SU-DHL-6 (cell line): ENCODE results near the gene TGM2.

ENCODE experiments used
- H2AFZ ChIP-seq: fragments of 200-600 bp; sonication (generic); 2 replicates; pipeline ENCODE4 v1.6.1; 2014; ENCODE audit warnings: low read depth, mild to moderate bottlenecking, moderate library complexity, mixed read lengths, antibody characterized with exemption, low read length; ENCODE audit not compliant: severe bottlenecking
- H3F3A ChIP-seq: fragments of 200-600 bp; shearing (Covaris generic); 2 replicates; pipeline ENCODE4 v1.6.0; 2016; ENCODE audit warnings: antibody characterized with exemption, mild to moderate bottlenecking; ENCODE audit not compliant: insufficient read depth
- H3K27ac ChIP-seq: fragments of 200-600 bp; sonication (generic); 2 replicates; pipeline ENCODE4 v1.5.1; 2016; ENCODE audit warnings: low read depth, mild to moderate bottlenecking, low read length, moderate library complexity, mixed read lengths
- H3K27me3 ChIP-seq: fragments of 200-600 bp; sonication (generic), shearing (Covaris generic); 2 replicates; pipeline ENCODE4 v1.6.0; 2014; ENCODE audit warnings: mild to moderate bottlenecking, low read length
- H3K36me3 ChIP-seq: fragments of 200-600 bp; sonication (generic); 2 replicates; pipeline ENCODE4 v1.6.1; 2014; ENCODE audit warnings: mild to moderate bottlenecking, low read length, mixed read lengths
- H3K4me2 ChIP-seq: fragments of 300-600, 200-600 bp; shearing (Covaris generic), sonication (generic); 2 replicates; pipeline ENCODE4 v1.6.0; 2014; ENCODE audit warnings: low read length, low read depth, mild to moderate bottlenecking; ENCODE audit not compliant: poor library complexity, severe bottlenecking
- H3K4me3 ChIP-seq: fragments of 200-600 bp; sonication (generic); 2 replicates; pipeline ENCODE4 v1.5.1; 2014; ENCODE audit warnings: antibody characterized with exemption, low read length, mild to moderate bottlenecking, mixed read lengths; ENCODE audit not compliant: insufficient read depth, poor library complexity, severe bottlenecking
- H3K79me2 ChIP-seq: fragments of 200-600 bp; sonication (generic); 2 replicates; pipeline ENCODE4 v1.6.1; 2014; ENCODE audit warnings: mild to moderate bottlenecking, low read length, moderate library complexity; ENCODE audit not compliant: insufficient read depth
- H3K9ac ChIP-seq: fragments of 200-600 bp; sonication (generic); 2 replicates; pipeline ENCODE4 v1.7.0; 2014; ENCODE audit warnings: mild to moderate bottlenecking, low read length
- H3K9me2 ChIP-seq: fragments of 200-600 bp; sonication (generic); replicated peaks from 2 replicates; pipeline ENCODE4 v1.6.1; 2014; ENCODE audit warnings: low read length; ENCODE audit not compliant: insufficient read depth
- H3K9me3 ChIP-seq: fragments of 200-600 bp; sonication (generic); 2 replicates; pipeline ENCODE4 v1.6.1; 2014; ENCODE audit warnings: low read length, mixed read lengths; ENCODE audit not compliant: insufficient read depth
- H4K20me1 ChIP-seq: fragments of 200-600 bp; sonication (generic); 2 replicates; pipeline ENCODE4 v1.6.1; 2014; ENCODE audit warnings: low read depth, mild to moderate bottlenecking, antibody characterized with exemption, low read length, moderate library complexity, mixed read lengths
- EZH2phosphoT487 ChIP-seq: fragments of 200-600 bp; sonication (generic), shearing (Covaris generic); conservative IDR thresholded peaks from 2 replicates; pipeline ENCODE4 v1.6.1; 2018; ENCODE audit warnings: mild to moderate bottlenecking, antibody characterized with exemption, low read length, moderate library complexity, mixed read lengths
- TF ChIP-seq, protein P1 (sequence below): fragments of 200-600 bp; sonication (generic); IDR thresholded peaks from one replicate; pipeline ENCODE4 v1.5.1; 2017; ENCODE audit warnings: antibody characterized with exemption, mild to moderate bottlenecking, low read length, moderate library complexity; ENCODE audit not compliant: insufficient read depth, poor library complexity, severe bottlenecking

The TGM2 gene

DNA sequence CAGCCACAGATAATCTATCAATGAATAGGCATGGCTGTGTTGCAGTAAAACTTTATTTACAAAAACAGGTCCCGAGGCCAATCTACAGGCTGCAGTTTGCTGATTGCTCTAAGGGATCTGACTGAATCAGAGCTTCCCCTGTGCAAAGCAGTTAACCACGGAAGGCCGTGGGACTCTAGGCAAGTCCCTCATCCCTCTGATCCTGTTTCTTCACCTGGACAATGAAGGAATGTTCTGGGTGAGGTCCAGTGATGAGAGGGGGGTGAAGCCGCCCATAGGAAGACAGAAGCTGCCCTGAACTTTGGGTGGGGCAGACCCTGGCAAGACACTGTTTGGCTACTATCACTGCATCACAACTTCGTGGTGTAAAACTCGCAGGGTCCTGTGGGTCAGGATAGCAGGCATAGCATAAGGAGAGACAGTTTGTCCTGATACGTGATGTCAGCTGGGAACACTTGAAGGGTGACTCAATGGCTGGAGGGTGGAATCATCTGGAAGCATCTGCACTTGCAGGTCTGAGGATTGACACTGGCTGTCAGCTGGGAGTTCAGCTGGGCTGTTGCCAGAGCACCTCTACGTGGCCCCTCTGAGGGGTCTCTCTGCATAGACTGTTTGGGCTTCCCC, 33.3 kb upstream of the TGM2 start:
- Histone ChIP-seq H3K4me2 (no peak overlapping the region), H3K4me3 (no peak overlapping the region), H3K27ac (no peak overlapping the region), H3K27me3 (no peaks in the 10 kb centered on the region), H4K20me1 (no peaks in the 10 kb centered on the region), H3F3A (no peaks in the 10 kb centered on the region), H2AFZ (no peak overlapping the region), H3K36me3 (no peaks in the 10 kb centered on the region), H3K9me3 (no peaks in the 10 kb centered on the region), H3K79me2 (no peaks in the 10 kb centered on the region), H3K9me2 (no peaks in the 10 kb centered on the region), H3K9ac (no peak overlapping the region)
- no peak for TF ChIP-seq EZH2phosphoT487
- TF ChIP-seq, protein P1, sequence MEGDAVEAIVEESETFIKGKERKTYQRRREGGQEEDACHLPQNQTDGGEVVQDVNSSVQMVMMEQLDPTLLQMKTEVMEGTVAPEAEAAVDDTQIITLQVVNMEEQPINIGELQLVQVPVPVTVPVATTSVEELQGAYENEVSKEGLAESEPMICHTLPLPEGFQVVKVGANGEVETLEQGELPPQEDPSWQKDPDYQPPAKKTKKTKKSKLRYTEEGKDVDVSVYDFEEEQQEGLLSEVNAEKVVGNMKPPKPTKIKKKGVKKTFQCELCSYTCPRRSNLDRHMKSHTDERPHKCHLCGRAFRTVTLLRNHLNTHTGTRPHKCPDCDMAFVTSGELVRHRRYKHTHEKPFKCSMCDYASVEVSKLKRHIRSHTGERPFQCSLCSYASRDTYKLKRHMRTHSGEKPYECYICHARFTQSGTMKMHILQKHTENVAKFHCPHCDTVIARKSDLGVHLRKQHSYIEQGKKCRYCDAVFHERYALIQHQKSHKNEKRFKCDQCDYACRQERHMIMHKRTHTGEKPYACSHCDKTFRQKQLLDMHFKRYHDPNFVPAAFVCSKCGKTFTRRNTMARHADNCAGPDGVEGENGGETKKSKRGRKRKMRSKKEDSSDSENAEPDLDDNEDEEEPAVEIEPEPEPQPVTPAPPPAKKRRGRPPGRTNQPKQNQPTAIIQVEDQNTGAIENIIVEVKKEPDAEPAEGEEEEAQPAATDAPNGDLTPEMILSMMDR = no peak

- Histone ChIP-seq H3K9ac (no peak overlapping the region), H3K4me2 (no peak overlapping the region), H3K9me3 (no peaks in the 10 kb centered on the region), H3K27ac (no peak overlapping the region), H2AFZ (no peak overlapping the region), H3K4me3 (no peak overlapping the region), H3K9me2 (no peaks in the 10 kb centered on the region), H3K27me3 (no peaks in the 10 kb centered on the region), H4K20me1 (no peaks in the 10 kb centered on the region), H3F3A (no peaks in the 10 kb centered on the region), H3K79me2 (no peaks in the 10 kb centered on the region), H3K36me3 (no peaks in the 10 kb centered on the region)
- TF ChIP-seq EZH2phosphoT487 = no peak
- TF ChIP-seq, protein P1 = no peak
Measured at GRCh38 chr20:38197619-38198018, 32.5 kb upstream of the TGM2 start.

DNA sequence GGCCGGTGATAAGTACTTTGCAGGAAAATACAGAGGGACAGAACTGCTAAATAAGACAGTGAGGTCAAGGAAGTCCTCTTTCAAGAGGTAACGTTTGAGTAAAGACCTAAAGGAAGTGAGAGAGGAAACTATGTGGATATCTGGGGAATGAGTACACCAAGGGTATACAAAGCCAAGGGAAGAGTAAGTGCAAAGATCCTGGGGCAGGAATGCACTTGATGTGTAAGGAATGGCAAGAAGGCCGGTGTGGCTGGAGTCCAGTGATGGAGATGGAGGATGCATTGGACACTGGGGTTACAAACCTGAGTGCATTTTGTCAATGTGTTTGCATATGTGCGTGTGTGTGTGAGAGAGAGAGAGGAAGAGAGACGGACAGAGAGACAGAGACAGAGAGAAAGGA, 32.1 kb upstream of the TGM2 start:
- Histone ChIP-seq H3K9me2 (no peaks in the 10 kb centered on the region), H3K9ac (no peak overlapping the region), H3K79me2 (no peaks in the 10 kb centered on the region), H3K4me3 (no peak overlapping the region), H2AFZ (no peak overlapping the region), H3F3A (no peaks in the 10 kb centered on the region), H4K20me1 (no peaks in the 10 kb centered on the region), H3K4me2 (no peak overlapping the region), H3K36me3 (no peaks in the 10 kb centered on the region), H3K9me3 (no peaks in the 10 kb centered on the region), H3K27me3 (no peaks in the 10 kb centered on the region), H3K27ac (no peak overlapping the region)
- TF ChIP-seq, protein P1 = no peak
- no peak for TF ChIP-seq EZH2phosphoT487

DNA sequence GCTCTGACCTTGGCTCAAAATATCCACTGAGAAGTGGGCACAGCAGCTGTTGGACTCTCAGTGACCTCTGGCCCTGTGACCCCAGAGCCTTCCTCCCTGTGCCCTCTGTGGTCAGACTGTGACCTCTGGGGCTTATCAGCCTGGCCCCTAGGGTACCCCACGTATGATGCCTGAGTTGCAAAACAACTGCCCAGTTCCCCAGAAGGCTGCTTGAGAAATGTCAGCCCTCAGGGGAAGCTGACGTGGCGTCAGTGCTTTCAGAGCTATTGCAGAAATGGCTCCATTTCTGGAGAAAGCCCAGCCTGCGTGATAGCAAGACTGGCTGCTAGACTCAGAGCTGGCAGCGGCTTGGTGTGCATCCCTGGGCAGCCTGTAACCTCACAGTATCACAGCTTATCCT, 31.5 kb upstream of the TGM2 start:
- H3K27me3 ChIP-seq = no peaks in the 10 kb centered on the region
- no peaks in the 10 kb centered on the region for H3K9me2 ChIP-seq
- H2AFZ ChIP-seq = no peak overlapping the region
- no peaks in the 10 kb centered on the region for H3F3A ChIP-seq
- H3K4me3 ChIP-seq = no peak overlapping the region
- H3K9ac ChIP-seq = no peak overlapping the region
- no peak overlapping the region for H3K4me2 ChIP-seq
- H3K79me2 ChIP-seq = no peaks in the 10 kb centered on the region
- no peaks in the 10 kb centered on the region for H4K20me1 ChIP-seq
- TF ChIP-seq, protein P1 = no peak
- no peak for TF ChIP-seq EZH2phosphoT487
- H3K27ac ChIP-seq = no peak overlapping the region
- H3K9me3 ChIP-seq = no peaks in the 10 kb centered on the region
- H3K36me3 ChIP-seq = no peaks in the 10 kb centered on the region
